Measurements from ENCODE around the gene TRPC1. TPM values are rescaled to one million over a fixed set of nuclear protein-coding genes. Genes with fewer than 3 reads are reported as not detected.

The TRPC1 gene
- total RNA-seq, 2 experiments from 2014 or later, result 3.1 to 4.2 TPM

DNA sequence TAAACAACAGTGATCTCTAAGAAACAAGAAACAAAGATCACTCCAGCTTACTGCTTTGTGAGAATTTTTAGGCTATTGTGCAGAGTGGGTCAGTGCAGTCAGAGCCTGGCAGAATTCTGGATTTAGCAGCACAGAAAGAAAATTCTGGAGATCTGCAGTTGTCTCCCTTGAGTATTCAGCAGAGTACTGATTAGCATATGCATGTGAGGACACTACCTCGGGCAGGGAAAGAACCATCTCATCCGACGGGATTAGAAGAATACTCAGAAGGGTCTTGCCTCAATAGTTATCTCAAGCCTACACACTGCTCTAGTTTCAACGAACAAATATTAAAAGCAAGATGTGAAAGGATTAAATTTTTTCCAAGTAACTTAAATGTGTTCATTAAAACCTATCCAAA is 70.7 kb downstream of the TRPC1 start:
- no peaks in the 10 kb centered on the region for H3K4me1 ChIP-seq (ENCODE audit: insufficient read depth, low read length)
- no peaks in the 10 kb centered on the region for H3K9me3 Mint-ChIP-seq
- H3K4me1 Mint-ChIP-seq (ENCODE audit: low read depth), result no peaks in the 10 kb centered on the region
- no peak overlapping the region for H3K27ac Mint-ChIP-seq
- no peaks in the 10 kb centered on the region for H3K9me3 ChIP-seq (ENCODE audit: control insufficient read depth in 1 of 2, insufficient read depth in 1 of 2, low read length in 2 of 2)
- no peak overlapping the region for H3K4me3 ChIP-seq (ENCODE audit: low read length)
- POLR2A ChIA-PET, result no interaction called here
- ATAC-seq (ENCODE audit: poor library complexity) (no peak), DNase-seq (no peak)
- TF ChIP-seq, protein P1, sequence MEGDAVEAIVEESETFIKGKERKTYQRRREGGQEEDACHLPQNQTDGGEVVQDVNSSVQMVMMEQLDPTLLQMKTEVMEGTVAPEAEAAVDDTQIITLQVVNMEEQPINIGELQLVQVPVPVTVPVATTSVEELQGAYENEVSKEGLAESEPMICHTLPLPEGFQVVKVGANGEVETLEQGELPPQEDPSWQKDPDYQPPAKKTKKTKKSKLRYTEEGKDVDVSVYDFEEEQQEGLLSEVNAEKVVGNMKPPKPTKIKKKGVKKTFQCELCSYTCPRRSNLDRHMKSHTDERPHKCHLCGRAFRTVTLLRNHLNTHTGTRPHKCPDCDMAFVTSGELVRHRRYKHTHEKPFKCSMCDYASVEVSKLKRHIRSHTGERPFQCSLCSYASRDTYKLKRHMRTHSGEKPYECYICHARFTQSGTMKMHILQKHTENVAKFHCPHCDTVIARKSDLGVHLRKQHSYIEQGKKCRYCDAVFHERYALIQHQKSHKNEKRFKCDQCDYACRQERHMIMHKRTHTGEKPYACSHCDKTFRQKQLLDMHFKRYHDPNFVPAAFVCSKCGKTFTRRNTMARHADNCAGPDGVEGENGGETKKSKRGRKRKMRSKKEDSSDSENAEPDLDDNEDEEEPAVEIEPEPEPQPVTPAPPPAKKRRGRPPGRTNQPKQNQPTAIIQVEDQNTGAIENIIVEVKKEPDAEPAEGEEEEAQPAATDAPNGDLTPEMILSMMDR (IDR thresholded peaks at IDR 0.05), result no peak
- no peaks in the 10 kb centered on the region for H3K27me3 Mint-ChIP-seq
- no peaks in the 10 kb centered on the region for H3K36me3 Mint-ChIP-seq (ENCODE audit: low read depth)
- CTCF ChIA-PET, result no interaction called here
- intact Hi-C loops (cut with DNase I, micrococcal nuclease), result no loop called here
- no peaks in the 10 kb centered on the region for H3K36me3 ChIP-seq (ENCODE audit: insufficient read depth, low read length)
- H3K27me3 ChIP-seq (ENCODE audit: control insufficient read depth in 1 of 2, insufficient read depth in 2 of 2, low read length in 2 of 2), result no peaks in the 10 kb centered on the region
- no peak overlapping the region for H3K27ac ChIP-seq (ENCODE audit: low read depth in 1 of 2, low read length in 2 of 2)
- no peak overlapping the region for H3K4me3 Mint-ChIP-seq

DNA sequence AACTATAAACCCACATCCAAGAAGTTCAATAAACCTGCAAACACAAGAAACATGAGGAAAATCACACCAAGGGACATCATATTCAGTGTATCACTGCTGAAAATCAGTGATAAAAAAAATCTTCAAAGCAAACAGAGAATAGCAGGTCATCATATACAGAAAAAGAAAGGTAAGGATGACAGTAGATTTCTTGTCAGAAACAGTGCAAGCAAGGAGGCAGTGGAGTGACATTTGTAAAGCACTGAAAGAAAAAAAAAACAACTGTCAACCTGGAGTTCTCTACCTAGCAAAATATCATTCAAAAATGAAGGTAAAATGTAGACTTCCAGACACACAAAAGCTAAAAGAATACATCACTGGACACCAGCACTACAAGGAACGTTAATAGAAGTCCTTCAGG is 71.5 kb downstream of the TRPC1 start:
- TF ChIP-seq, protein P1 (IDR thresholded peaks at IDR 0.05), result no peak
- ATAC-seq (ENCODE audit: poor library complexity) (no peak), DNase-seq (no peak)
- intact Hi-C loops (cut with DNase I, micrococcal nuclease), result no loop called here
- ChIA-PET POLR2A (no interaction called here), CTCF (no interaction called here)
- Mint-ChIP-seq H3K4me3 (no peak overlapping the region), H3K27ac (no peak overlapping the region), H3K4me1 (ENCODE audit: low read depth) (no peaks in the 10 kb centered on the region), H3K27me3 (no peaks in the 10 kb centered on the region), H3K36me3 (ENCODE audit: low read depth) (no peaks in the 10 kb centered on the region), H3K9me3 (no peaks in the 10 kb centered on the region)
- H3K27me3 ChIP-seq (ENCODE audit: control insufficient read depth in 1 of 2, insufficient read depth in 2 of 2, low read length in 2 of 2), result no peaks in the 10 kb centered on the region
- H3K27ac ChIP-seq (ENCODE audit: low read depth in 1 of 2, low read length in 2 of 2), result no peak overlapping the region
- no peaks in the 10 kb centered on the region for H3K4me1 ChIP-seq (ENCODE audit: insufficient read depth, low read length)
- no peak overlapping the region for H3K4me3 ChIP-seq (ENCODE audit: low read length)
- no peaks in the 10 kb centered on the region for H3K9me3 ChIP-seq (ENCODE audit: control insufficient read depth in 1 of 2, insufficient read depth in 1 of 2, low read length in 2 of 2)
- no peaks in the 10 kb centered on the region for H3K36me3 ChIP-seq (ENCODE audit: insufficient read depth, low read length)

DNA sequence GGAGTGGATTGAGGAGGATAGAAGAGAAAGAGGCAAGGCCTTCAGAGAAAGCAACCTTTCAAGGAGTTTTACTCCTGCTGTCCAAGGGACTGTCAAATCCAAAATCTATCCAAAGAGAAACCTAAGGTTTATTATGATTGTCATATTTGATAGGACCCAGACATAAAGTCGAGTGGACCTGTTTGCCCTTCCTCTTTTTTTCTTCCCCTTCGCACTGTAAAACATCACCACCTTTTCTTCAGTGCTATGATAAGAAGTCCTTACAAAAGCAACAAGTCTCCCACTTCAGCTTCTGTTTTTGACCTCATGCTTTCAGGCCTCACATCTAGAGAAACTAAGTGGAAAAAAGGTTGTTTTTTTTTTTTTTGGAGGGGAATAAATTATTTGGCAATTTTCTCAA is 73.0 kb downstream of the TRPC1 start:
- Mint-ChIP-seq H3K27me3 (no peaks in the 10 kb centered on the region), H3K4me3 (no peak overlapping the region), H3K9me3 (no peaks in the 10 kb centered on the region), H3K36me3 (ENCODE audit: low read depth) (no peaks in the 10 kb centered on the region), H3K4me1 (ENCODE audit: low read depth) (no peaks in the 10 kb centered on the region), H3K27ac (no peak overlapping the region)
- CTCF ChIA-PET, result interaction anchor here (1.3 kb wide), 1 partner anchor 103 kb away, joined by 3 read pairs; no protein-coding TSS in a partner anchor
- no peaks in the 10 kb centered on the region for H3K27me3 ChIP-seq (ENCODE audit: control insufficient read depth in 1 of 2, insufficient read depth in 2 of 2, low read length in 2 of 2)
- TF ChIP-seq, protein P1 (IDR thresholded peaks at IDR 0.05), result no peak
- H3K36me3 ChIP-seq (ENCODE audit: insufficient read depth, low read length), result no peaks in the 10 kb centered on the region
- no peak overlapping the region for H3K27ac ChIP-seq (ENCODE audit: low read depth in 1 of 2, low read length in 2 of 2)
- ATAC-seq (ENCODE audit: poor library complexity) (no peak), DNase-seq (no peak)
- intact Hi-C loops (cut with DNase I, micrococcal nuclease), result no loop called here
- POLR2A ChIA-PET, result no interaction called here
- H3K4me3 ChIP-seq (ENCODE audit: low read length), result no peak overlapping the region
- H3K4me1 ChIP-seq (ENCODE audit: insufficient read depth, low read length), result no peaks in the 10 kb centered on the region
- no peaks in the 10 kb centered on the region for H3K9me3 ChIP-seq (ENCODE audit: control insufficient read depth in 1 of 2, insufficient read depth in 1 of 2, low read length in 2 of 2)

All from CD4-positive, alpha-beta T cell (primary cell).